GM23338 (cell line): ENCODE measurements around the gene CD58. TPM values are rescaled to one million over a fixed set of nuclear protein-coding genes. Genes with fewer than 3 reads are reported as not detected.

Source experiments
- ATAC-seq: fragments of 200-7000 bp; cut with Tn5 transposase; 3 replicates; pipeline ENCODE4 v1.9.1; 2020
- DNase-seq: peaks from one replicate; pipeline ENCODE4 v3.0.0-alpha.2; 2015; ENCODE audit warnings: low spot score
- H2AFZ ChIP-seq: fragments of 200-600 bp; sonication (generic); 2 replicates; pipeline ENCODE4 v1.8.0; 2016; ENCODE audit warnings: antibody characterized with exemption, mild to moderate bottlenecking, moderate library complexity
- H3F3A ChIP-seq: fragments of 200-600 bp; sonication (generic); replicated peaks from 2 replicates; pipeline ENCODE4 v1.8.0; 2017; ENCODE audit warnings: antibody characterized with exemption, mixed run types, low read depth
- H3K27ac ChIP-seq: fragments of 200-600 bp; sonication (generic); 2 replicates; pipeline ENCODE4 v1.6.1; 2016; ENCODE audit warnings: low read depth
- H3K27me3 ChIP-seq: fragments of 200-600 bp; sonication (generic); 2 replicates; pipeline ENCODE4 v1.8.0; 2016; ENCODE audit warnings: mild to moderate bottlenecking, mixed run types, moderate library complexity; ENCODE audit not compliant: insufficient read depth
- H3K36me3 ChIP-seq: fragments of 200-600 bp; sonication (generic); 2 replicates; pipeline ENCODE4 v1.8.0; 2016; ENCODE audit warnings: mild to moderate bottlenecking; ENCODE audit not compliant: insufficient read depth
- H3K4me1 ChIP-seq: fragments of 200-600 bp; sonication (generic); 2 replicates; pipeline ENCODE4 v1.8.0; 2016; ENCODE audit warnings: mild to moderate bottlenecking, moderate library complexity; ENCODE audit not compliant: insufficient read depth
- H3K4me2 ChIP-seq: fragments of 200-600 bp; sonication (generic); 2 replicates; pipeline ENCODE4 v1.7.1; 2017; ENCODE audit warnings: mixed run types
- H3K4me3 ChIP-seq: fragments of 200-600 bp; sonication (generic); 2 replicates; pipeline ENCODE4 v1.6.1; 2016; ENCODE audit warnings: mixed run types
- H3K79me2 ChIP-seq: fragments of 200-600 bp; sonication (generic); replicated peaks from 2 replicates; pipeline ENCODE4 v1.8.0; 2017; ENCODE audit warnings: mild to moderate bottlenecking; ENCODE audit not compliant: insufficient read depth
- H3K9me2 ChIP-seq: fragments of 200-600 bp; sonication (generic); 2 replicates; pipeline ENCODE4 v1.8.0; 2017; ENCODE audit not compliant: insufficient read depth
- H4K20me1 ChIP-seq: fragments of 200-600 bp; sonication (generic); replicated peaks from 2 replicates; pipeline ENCODE4 v1.8.0; 2017; ENCODE audit warnings: mild to moderate bottlenecking; ENCODE audit not compliant: insufficient read depth
- H3K27ac Mint-ChIP-seq: 2 replicates; pipeline ENCODE4 v1.8.0; 2020; ENCODE audit warnings: inconsistent platforms, mild to moderate bottlenecking, moderate library complexity, mixed read lengths
- H3K27me3 Mint-ChIP-seq: 3 replicates; pipeline ENCODE4 v1.8.0; 2022; ENCODE audit warnings: low read depth, mild to moderate bottlenecking, moderate library complexity, mixed read lengths, inconsistent platforms; ENCODE audit not compliant: insufficient read depth, poor library complexity
- H3K36me3 Mint-ChIP-seq: 3 replicates; pipeline ENCODE4 v1.8.0; 2021; ENCODE audit warnings: low read depth, mild to moderate bottlenecking, inconsistent platforms, moderate library complexity, mixed read lengths
- H3K4me1 Mint-ChIP-seq: 3 replicates; pipeline ENCODE4 v1.8.0; 2020; ENCODE audit warnings: mild to moderate bottlenecking, inconsistent platforms, mixed read lengths
- H3K4me3 Mint-ChIP-seq: 3 replicates; pipeline ENCODE4 v1.8.0; 2021; ENCODE audit warnings: moderate library complexity, mild to moderate bottlenecking, inconsistent platforms, mixed read lengths
- H3K9me3 Mint-ChIP-seq: 3 replicates; pipeline ENCODE4 v1.8.0; 2020; ENCODE audit warnings: moderate library complexity, mild to moderate bottlenecking, inconsistent platforms, mixed read lengths
- CREB1 ChIP-seq: fragments of 250-450 bp; sonication (Bioruptor Pico); IDR thresholded peaks from 2 replicates; pipeline ENCODE4 v1.5.0; 2020; ENCODE audit warnings: low read depth, mild to moderate bottlenecking, moderate library complexity
- CTCF ChIP-seq, 2 experiments: fragments of 200-600 bp in 1 of 2; sonication (generic) in 1 of 2; conservative IDR thresholded peaks; 2 replicates each; pipeline versions ENCODE4 v1.5.1 to v1.6.1; 2016 to 2017; ENCODE audit warnings: antibody characterized with exemption in 2 of 2, low read depth in 2 of 2, mild to moderate bottlenecking in 2 of 2, moderate library complexity in 1 of 2
- ETS1 ChIP-seq: IDR thresholded peaks from 2 replicates; pipeline ENCODE4 v1.6.1; 2016; ENCODE audit warnings: antibody characterized with exemption
- EZH2 ChIP-seq: fragments of 200-600 bp; sonication (generic); IDR thresholded peaks from one replicate; pipeline ENCODE4 v1.8.0; 2017; ENCODE audit warnings: antibody characterized with exemption, mild to moderate bottlenecking, low read depth; ENCODE audit not compliant: unreplicated experiment
- EZH2phosphoT487 ChIP-seq: fragments of 200-600 bp; sonication (generic); IDR thresholded peaks from one replicate; pipeline ENCODE4 v1.8.1; 2018; ENCODE audit warnings: antibody characterized with exemption; ENCODE audit not compliant: unreplicated experiment
- JUNB ChIP-seq: IDR thresholded peaks from one replicate; pipeline ENCODE4 v1.6.1; 2016; ENCODE audit warnings: antibody characterized with exemption; ENCODE audit not compliant: unreplicated experiment
- NANOG ChIP-seq: IDR thresholded peaks from 2 replicates; pipeline ENCODE4 v1.6.1; 2016; ENCODE audit warnings: antibody characterized with exemption, borderline replicate concordance
- POLR2AphosphoS5 ChIP-seq: IDR thresholded peaks from 2 replicates; pipeline ENCODE4 v1.6.1; 2016; ENCODE audit warnings: antibody characterized with exemption, low read depth
- REST ChIP-seq: IDR thresholded peaks from one replicate; pipeline ENCODE4 v1.6.1; 2018; ENCODE audit warnings: antibody characterized with exemption; ENCODE audit not compliant: unreplicated experiment
- STAT1 ChIP-seq: IDR thresholded peaks from one replicate; pipeline ENCODE4 v1.6.1; 2016; ENCODE audit warnings: antibody characterized with exemption; ENCODE audit not compliant: unreplicated experiment
- ZNF114 ChIP-seq: fragments of 250-450 bp; sonication (Bioruptor Pico); IDR thresholded peaks from 2 replicates; pipeline ENCODE4 v1.5.0; 2020; ENCODE audit warnings: mild to moderate bottlenecking, moderate library complexity
- ZNF331 ChIP-seq: fragments of 250-450 bp; sonication (Bioruptor Pico); IDR thresholded peaks from 2 replicates; pipeline ENCODE4 v1.5.0; 2020; ENCODE audit warnings: low read depth, mild to moderate bottlenecking, moderate library complexity
- polyA plus RNA-seq: library from polyadenylated mRNA; unstranded; fragments of >200 nt; fragmentation: Nextera tagmentation; extraction: Ambion mirVana; gene quantifications from 2 replicates; pipeline ENCODE4 v1.2.1, GENCODE V29; 2016
- total RNA-seq: library from RNA; depleted of rRNA; stranded (reverse); fragments of >200 nt; shearing (Covaris generic); gene quantifications from 2 replicates; pipeline ENCODE4 v1.2.3, GENCODE V29; 2014

CD58 gene
- total and polyA plus RNA-seq, 2 experiments from 2014 or later, result 9.2 to 12.5 TPM

GRCh38 chr1:116486424-116486823, 84.4 kb downstream of the CD58 start (continued):
- TF ChIP-seq CTCF (conservative IDR thresholded peaks at IDR 0.05; ENCODE audit: low read depth in 2 of 2) (no peak), ETS1 (no peak), REST (no peak), EZH2 (no peak), POLR2AphosphoS5 (no peak), ZNF114 (CRISPR knock-in tag) (no peak), CREB1 (CRISPR knock-in tag) (no peak), JUNB (no peak)

- no peaks in the 10 kb centered on the region for H3K79me2 ChIP-seq
- DNase-seq, result no peak
- 0 out of 2 replicates have a peak, but pooled peaks cover 4% of the 10 kb centered on the region for H3K4me1 ChIP-seq
- Mint-ChIP-seq H3K9me3 (no peaks in the 10 kb centered on the region), H3K36me3 (no peaks in the 10 kb centered on the region), H3K4me1 (no peaks in the 10 kb centered on the region), H3K4me3 (no peak overlapping the region), H3K27ac (no peak overlapping the region), H3K27me3 (peaks cover 5% of the 10 kb centered on the region)
- no peaks in the 10 kb centered on the region for H3K27me3 ChIP-seq
- ATAC-seq, result no peak
- no peak overlapping the region for H3K4me2 ChIP-seq
- H3K27ac ChIP-seq, result no peak overlapping the region
- H3F3A ChIP-seq, result no peaks in the 10 kb centered on the region
- no peaks in the 10 kb centered on the region for H4K20me1 ChIP-seq
- 0 out of 2 replicates have a peak overlapping the region, but pooled peaks have one; percentile 18 for H2AFZ ChIP-seq
- H3K36me3 ChIP-seq, result no peaks in the 10 kb centered on the region
- no peaks in the 10 kb centered on the region for H3K9me2 ChIP-seq
- no peak overlapping the region for H3K4me3 ChIP-seq
- TF ChIP-seq ZNF114 (CRISPR knock-in tag) (no peak), POLR2AphosphoS5 (no peak), REST (no peak), EZH2phosphoT487 (no peak), CREB1 (CRISPR knock-in tag) (no peak), STAT1 (no peak), CTCF (conservative IDR thresholded peaks at IDR 0.05; ENCODE audit: low read depth in 2 of 2) (no peak), EZH2 (no peak), ETS1 (no peak), ZNF331 (CRISPR knock-in tag) (no peak), JUNB (no peak), NANOG (no peak)
Measured at GRCh38 chr1:116485976-116486375, 84.8 kb downstream of the CD58 start.
